HepG2 (cell line): Measurements from ENCODE around the gene SEC31A. TPM values are rescaled to one million over a fixed set of nuclear protein-coding genes. Genes with fewer than 3 reads are reported as not detected.

Experiments
- ATAC-seq: fragments of 200-7000 bp; cut with Tn5 transposase; 3 replicates; pipeline ENCODE4 v1.9.1; 2020; ENCODE audit warnings: mild to moderate bottlenecking, moderate library complexity
- BruUV-seq: library from RNA; stranded (reverse); fragments of 400-500 nt; replicated peaks from 2 replicates; lab custom pipeline; 2021; lab: Mats Ljungman, UMichigan
- CTCF ChIA-PET: fragments of 300-600 bp; formaldehyde crosslinking; extraction: SDS; loops from one replicate; lab custom pipeline; 2021; ENCODE audit warnings: low total read pairs, inconsistent platforms, low intra/inter-chr PET ratio; lab: Yijun Ruan, JAX
- POLR2A ChIA-PET: fragments of 350-600 bp; sonication (Branson Sonifier 250); formaldehyde crosslinking; loops from one replicate; lab custom pipeline; 2020; ENCODE audit warnings: antibody characterized with exemption, inconsistent platforms; lab: Yijun Ruan, JAX
- DNase-seq: peaks from one replicate; pipeline ENCODE4 v3.0.0-alpha.2; 2015; ENCODE audit warnings: low spot score
- FAIRE-seq: peaks from 3 replicates; lab custom pipeline; 2011; peaks lifted over from hg19 to GRCh38; lab: Jason Lieb, UNC
- H2AFZ ChIP-seq: one replicate; pipeline ENCODE4 v1.6.1; 2011; ENCODE audit warnings: low read length, inconsistent platforms
- H3K27ac ChIP-seq: fragments of 300-600 bp; 3 replicates; pipeline ENCODE4 v1.8.0; 2011; ENCODE audit warnings: mixed run types, mild to moderate bottlenecking, mixed read lengths, low read length, inconsistent platforms; ENCODE audit not compliant: insufficient read depth; ENCODE audit errors: extremely low read length
- H3K27me3 ChIP-seq, 2 experiments: fragments of 200-600 bp in 1 of 2; 2 replicates in 1 of 2; 3 replicates in 1 of 2; pipeline versions ENCODE4 v1.6.0 to v1.8.0; 2011; ENCODE audit warnings: low read length in 2 of 2, mild to moderate bottlenecking in 2 of 2, moderate library complexity in 2 of 2, inconsistent platforms in 1 of 2; ENCODE audit not compliant: insufficient read depth in 2 of 2, control insufficient read depth in 1 of 2
- H3K36me3 ChIP-seq, 2 experiments: fragments of 200-600 bp in 1 of 2; replicated peaks in 1 of 2; 2 replicates in 1 of 2; 3 replicates in 1 of 2; pipeline versions ENCODE4 v1.5.1 to v1.8.0; 2011; ENCODE audit warnings: low read length in 2 of 2, inconsistent platforms in 1 of 2; ENCODE audit not compliant: insufficient read depth in 2 of 2, control insufficient read depth in 1 of 2
- H3K4me1 ChIP-seq: 2 replicates; pipeline ENCODE4 v1.5.1; 2012; ENCODE audit warnings: low read length, inconsistent platforms; ENCODE audit not compliant: insufficient read depth
- H3K4me2 ChIP-seq: 2 replicates; pipeline ENCODE4 v1.6.0; 2011; ENCODE audit warnings: low read depth, low read length, inconsistent platforms
- H3K4me3 ChIP-seq, 3 experiments: fragments of 200-600 bp in 1 of 3; sonication (generic), shearing (Covaris generic) in 1 of 3; replicated peaks in 1 of 3; 2 replicates each; pipeline ENCODE4 v1.5.1; 2011 to 2016; ENCODE audit warnings: low read length in 3 of 3, inconsistent platforms in 2 of 3, low read depth in 2 of 3, mild to moderate bottlenecking in 2 of 3, control low read depth in 1 of 3, mixed read lengths in 1 of 3; ENCODE audit not compliant: insufficient read depth in 1 of 3
- H3K79me2 ChIP-seq: one replicate; pipeline ENCODE4 v1.6.1; 2011; ENCODE audit warnings: low read length, inconsistent platforms; ENCODE audit not compliant: insufficient read depth
- H3K9ac ChIP-seq: 2 replicates; pipeline ENCODE4 v1.6.0; 2011; ENCODE audit warnings: mild to moderate bottlenecking, low read depth, low read length, inconsistent platforms; ENCODE audit not compliant: insufficient read depth
- H3K9me3 ChIP-seq: 2 replicates; pipeline ENCODE4 v1.5.1; 2012; ENCODE audit warnings: mild to moderate bottlenecking, low read length
- H4K20me1 ChIP-seq: 2 replicates; pipeline ENCODE4 v1.6.0; 2011; ENCODE audit warnings: inconsistent platforms, mild to moderate bottlenecking, low read length, moderate library complexity; ENCODE audit not compliant: insufficient read depth
- GABPA ChIP-seq, 2 experiments: IDR thresholded peaks; 2 replicates each; pipeline ENCODE4 v1.6.1; 2011 to 2016; ENCODE audit warnings: low read depth in 2 of 2, low read length in 1 of 2, missing biosample characterization in 1 of 2, missing genetic modification characterization in 1 of 2
- MTA3 ChIP-seq: sonication (generic); formaldehyde crosslinking; IDR thresholded peaks from 2 replicates; pipeline ENCODE4 v1.4.0; 2020; ENCODE audit warnings: missing genetic modification reagents
- NFIB ChIP-seq: sonication (generic); formaldehyde crosslinking; IDR thresholded peaks from 2 replicates; pipeline ENCODE4 v1.9.0; 2021; ENCODE audit warnings: missing genetic modification reagents, mild to moderate bottlenecking, borderline replicate concordance
- PRPF4 ChIP-seq: fragments of 200-400 bp; formaldehyde crosslinking; IDR thresholded peaks from 2 replicates; pipeline ENCODE4 v1.6.1; 2016; ENCODE audit warnings: low read length, low read depth; ENCODE audit not compliant: poor library complexity, severe bottlenecking
- RARA ChIP-seq: IDR thresholded peaks from 2 replicates; pipeline ENCODE4 v1.6.1; 2016; ENCODE audit warnings: missing genetic modification reagents, missing compliant biosample characterization
- SALL1 ChIP-seq: sonication (generic); formaldehyde crosslinking; IDR thresholded peaks from 2 replicates; pipeline ENCODE4 v1.8.0; 2022; ENCODE audit warnings: mild to moderate bottlenecking, missing genetic modification reagents
- SOX5 ChIP-seq: IDR thresholded peaks from 2 replicates; pipeline ENCODE4 v1.6.1; 2016; ENCODE audit warnings: borderline replicate concordance
- ZNF33A ChIP-seq: sonication (generic); formaldehyde crosslinking; IDR thresholded peaks from 2 replicates; pipeline ENCODE4 v1.5.1; 2020; ENCODE audit warnings: missing genetic modification reagents, mild to moderate bottlenecking, moderate library complexity, borderline replicate concordance
- WGBS: methylation state at CpG from one replicate; pipeline ENCODE4 v1.1.6; 2017; ENCODE audit warnings: low lambda C conversion rate; 5-methylcytosine and 5-hydroxymethylcytosine counted together
- in situ Hi-C: cut with HindIII; loops from 2 replicates; pipeline ENCODE4 v1.10.0; 2017; ENCODE audit warnings: low pct_unique_long_range_greater_than_20kb; ENCODE audit not compliant: extremely low pct_ligation_motif_present
- intact Hi-C: fragments of 100-400 bp; cut with micrococcal nuclease; formaldehyde crosslinking; loops from one replicate; pipeline ENCODE4 v1.10.0; 2022; ENCODE audit not compliant: unreplicated experiment
- polyA plus RNA-seq, 8 experiments: library from polyadenylated mRNA; depleted of rRNA in 3 of 8; stranded (reverse) in 7 of 8; unstranded in 1 of 8; fragments of >200 nt; fragmentation: Illumina TruSeq in 4 of 8; extraction: Trizol in 4 of 8; gene quantifications; 2 replicates each; pipeline versions ENCODE4 v1.2.1 to v1.2.3, GENCODE V29; 2011 to 2016; ENCODE audit warnings: low read depth in 4 of 8, missing spikeins in 1 of 8, mixed read lengths in 1 of 8; ENCODE audit not compliant: insufficient read depth in 1 of 8
- total RNA-seq, 5 experiments: library from RNA; depleted of rRNA; stranded (reverse); fragments of >200 nt; fragmentation: Illumina TruSeq; extraction: Trizol; gene quantifications; 2 replicates each; pipeline ENCODE4 v1.2.3, GENCODE V29; 2016; ENCODE audit warnings: low read depth in 1 of 5
- TF ChIP-seq, protein P1 (sequence below): sonication (generic); formaldehyde crosslinking; IDR thresholded peaks from 2 replicates; pipeline ENCODE4 v1.5.1; 2020; ENCODE audit warnings: missing genetic modification reagents, mild to moderate bottlenecking, borderline replicate concordance
- TF ChIP-seq, protein P2 (sequence below): sonication (generic); formaldehyde crosslinking; IDR thresholded peaks from 2 replicates; pipeline ENCODE4 v1.4.0; 2020; ENCODE audit warnings: mild to moderate bottlenecking, missing genetic modification reagents
- TF ChIP-seq, protein P3 (sequence below): sonication (generic); formaldehyde crosslinking; IDR thresholded peaks from 2 replicates; pipeline ENCODE4 v1.5.1; 2020; ENCODE audit warnings: mild to moderate bottlenecking, missing genetic modification reagents, borderline replicate concordance

SEC31A gene
- total and polyA plus RNA-seq, 2 of the 13 experiments (the other 11 are each of a cell fraction or from before 2014, with no cell fraction given): 231 to 435 TPM

DNA sequence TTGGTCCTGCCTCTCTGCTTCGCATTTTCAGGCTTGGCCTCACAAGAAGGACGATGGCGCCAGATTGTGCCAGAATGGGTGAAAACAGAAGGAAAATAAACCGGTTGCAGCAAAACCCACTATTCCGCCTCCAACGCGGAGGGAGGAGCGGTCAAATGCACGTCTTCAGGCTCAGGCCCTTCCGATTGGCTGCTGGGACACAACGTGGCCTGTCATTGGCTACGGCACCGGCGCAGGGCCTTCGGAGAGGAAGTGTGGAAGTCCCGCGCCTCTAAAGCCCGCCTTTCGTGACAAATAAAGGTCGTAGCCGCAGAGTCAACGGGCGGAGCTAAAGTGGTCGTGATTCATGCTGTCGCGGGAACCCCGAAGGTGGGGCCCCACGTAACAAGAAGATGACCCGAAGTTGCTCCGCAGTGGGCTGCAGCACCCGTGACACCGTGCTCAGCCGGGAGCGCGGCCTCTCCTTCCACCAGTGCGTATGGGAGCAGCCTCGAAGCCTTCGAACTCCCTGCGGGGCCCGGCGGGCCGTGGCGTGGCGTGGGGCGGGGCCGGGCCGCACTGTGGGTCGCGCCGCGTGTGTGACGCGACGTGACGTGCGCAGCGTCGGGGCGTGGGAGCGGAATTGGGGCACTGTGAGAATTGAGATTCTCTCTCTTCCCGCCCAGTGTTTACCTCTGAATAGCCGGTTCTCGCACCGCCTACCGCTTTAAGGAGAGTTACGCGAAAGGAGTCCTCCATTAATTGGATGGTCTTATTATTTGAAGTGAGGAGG, 9.6 kb upstream of the SEC31A start, which contains the start of gene THAP9 (continued):
- TF ChIP-seq SALL1: peak; percentile 93
- TF ChIP-seq, protein P1, sequence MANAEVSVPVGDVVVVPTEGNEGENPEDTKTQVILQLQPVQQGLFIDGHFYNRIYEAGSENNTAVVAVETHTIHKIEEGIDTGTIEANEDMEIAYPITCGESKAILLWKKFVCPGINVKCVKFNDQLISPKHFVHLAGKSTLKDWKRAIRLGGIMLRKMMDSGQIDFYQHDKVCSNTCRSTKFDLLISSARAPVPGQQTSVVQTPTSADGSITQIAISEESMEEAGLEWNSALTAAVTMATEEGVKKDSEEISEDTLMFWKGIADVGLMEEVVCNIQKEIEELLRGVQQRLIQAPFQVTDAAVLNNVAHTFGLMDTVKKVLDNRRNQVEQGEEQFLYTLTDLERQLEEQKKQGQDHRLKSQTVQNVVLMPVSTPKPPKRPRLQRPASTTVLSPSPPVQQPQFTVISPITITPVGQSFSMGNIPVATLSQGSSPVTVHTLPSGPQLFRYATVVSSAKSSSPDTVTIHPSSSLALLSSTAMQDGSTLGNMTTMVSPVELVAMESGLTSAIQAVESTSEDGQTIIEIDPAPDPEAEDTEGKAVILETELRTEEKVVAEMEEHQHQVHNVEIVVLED (CRISPR knock-in tag): peak; percentile 95
- TF ChIP-seq PRPF4: no peak

DNA sequence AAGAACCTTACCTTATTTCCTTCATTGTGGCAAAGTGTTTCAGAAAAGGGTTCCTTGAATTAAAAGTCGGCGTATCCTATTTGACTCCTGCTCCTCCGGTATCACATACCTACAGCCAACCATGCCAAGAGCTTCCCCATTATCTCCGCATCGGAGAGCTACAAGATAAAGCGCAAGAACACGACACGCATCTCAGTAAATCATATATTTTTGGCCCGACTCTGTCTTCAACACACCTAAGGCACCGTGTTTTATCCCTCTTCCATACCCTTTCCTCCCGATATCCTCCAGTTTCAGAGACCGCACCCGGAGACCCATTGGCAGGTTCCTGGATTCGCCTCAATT, 9.1 kb upstream of the SEC31A start:
- in situ Hi-C loops: no loop called here
- BruUV-seq: no TSS peak
- H3K79me2 ChIP-seq: peaks cover 66% of the 10 kb centered on the region
- TF ChIP-seq MTA3 (CRISPR knock-in tag) (no peak), ZNF33A (peak; percentile 84; the same call in 1 of the 2 replicates), GABPA (IDR thresholded peaks at IDR 0.05; ENCODE audit: low read depth, low read length) (no peak), GABPA (CRISPR knock-in tag; IDR thresholded peaks at IDR 0.05; ENCODE audit: low read depth) (no peak), NFIB (CRISPR knock-in tag) (no peak), RARA (CRISPR knock-in tag) (peak; percentile 4; the same call in 1 of the 2 replicates), SOX5 (CRISPR knock-in tag) (0 out of 2 replicates have a peak, but pooled peaks have one; percentile 6)
- TF ChIP-seq, protein P2, sequence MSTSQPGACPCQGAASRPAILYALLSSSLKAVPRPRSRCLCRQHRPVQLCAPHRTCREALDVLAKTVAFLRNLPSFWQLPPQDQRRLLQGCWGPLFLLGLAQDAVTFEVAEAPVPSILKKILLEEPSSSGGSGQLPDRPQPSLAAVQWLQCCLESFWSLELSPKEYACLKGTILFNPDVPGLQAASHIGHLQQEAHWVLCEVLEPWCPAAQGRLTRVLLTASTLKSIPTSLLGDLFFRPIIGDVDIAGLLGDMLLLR (CRISPR knock-in tag): 0 out of 2 replicates have a peak, but pooled peaks have one; percentile 8
- TF ChIP-seq, protein P3, sequence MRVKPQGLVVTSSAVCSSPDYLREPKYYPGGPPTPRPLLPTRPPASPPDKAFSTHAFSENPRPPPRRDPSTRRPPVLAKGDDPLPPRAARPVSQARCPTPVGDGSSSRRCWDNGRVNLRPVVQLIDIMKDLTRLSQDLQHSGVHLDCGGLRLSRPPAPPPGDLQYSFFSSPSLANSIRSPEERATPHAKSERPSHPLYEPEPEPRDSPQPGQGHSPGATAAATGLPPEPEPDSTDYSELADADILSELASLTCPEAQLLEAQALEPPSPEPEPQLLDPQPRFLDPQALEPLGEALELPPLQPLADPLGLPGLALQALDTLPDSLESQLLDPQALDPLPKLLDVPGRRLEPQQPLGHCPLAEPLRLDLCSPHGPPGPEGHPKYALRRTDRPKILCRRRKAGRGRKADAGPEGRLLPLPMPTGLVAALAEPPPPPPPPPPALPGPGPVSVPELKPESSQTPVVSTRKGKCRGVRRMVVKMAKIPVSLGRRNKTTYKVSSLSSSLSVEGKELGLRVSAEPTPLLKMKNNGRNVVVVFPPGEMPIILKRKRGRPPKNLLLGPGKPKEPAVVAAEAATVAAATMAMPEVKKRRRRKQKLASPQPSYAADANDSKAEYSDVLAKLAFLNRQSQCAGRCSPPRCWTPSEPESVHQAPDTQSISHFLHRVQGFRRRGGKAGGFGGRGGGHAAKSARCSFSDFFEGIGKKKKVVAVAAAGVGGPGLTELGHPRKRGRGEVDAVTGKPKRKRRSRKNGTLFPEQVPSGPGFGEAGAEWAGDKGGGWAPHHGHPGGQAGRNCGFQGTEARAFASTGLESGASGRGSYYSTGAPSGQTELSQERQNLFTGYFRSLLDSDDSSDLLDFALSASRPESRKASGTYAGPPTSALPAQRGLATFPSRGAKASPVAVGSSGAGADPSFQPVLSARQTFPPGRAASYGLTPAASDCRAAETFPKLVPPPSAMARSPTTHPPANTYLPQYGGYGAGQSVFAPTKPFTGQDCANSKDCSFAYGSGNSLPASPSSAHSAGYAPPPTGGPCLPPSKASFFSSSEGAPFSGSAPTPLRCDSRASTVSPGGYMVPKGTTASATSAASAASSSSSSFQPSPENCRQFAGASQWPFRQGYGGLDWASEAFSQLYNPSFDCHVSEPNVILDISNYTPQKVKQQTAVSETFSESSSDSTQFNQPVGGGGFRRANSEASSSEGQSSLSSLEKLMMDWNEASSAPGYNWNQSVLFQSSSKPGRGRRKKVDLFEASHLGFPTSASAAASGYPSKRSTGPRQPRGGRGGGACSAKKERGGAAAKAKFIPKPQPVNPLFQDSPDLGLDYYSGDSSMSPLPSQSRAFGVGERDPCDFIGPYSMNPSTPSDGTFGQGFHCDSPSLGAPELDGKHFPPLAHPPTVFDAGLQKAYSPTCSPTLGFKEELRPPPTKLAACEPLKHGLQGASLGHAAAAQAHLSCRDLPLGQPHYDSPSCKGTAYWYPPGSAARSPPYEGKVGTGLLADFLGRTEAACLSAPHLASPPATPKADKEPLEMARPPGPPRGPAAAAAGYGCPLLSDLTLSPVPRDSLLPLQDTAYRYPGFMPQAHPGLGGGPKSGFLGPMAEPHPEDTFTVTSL (CRISPR knock-in tag): peak; percentile 17; the same call in 1 of the 2 replicates

More for the DNA sequence above, 9.1 kb upstream of the SEC31A start:
- H2AFZ ChIP-seq: peak overlapping the region; percentile 66
- intact Hi-C loops: loop anchor here (2.0 kb wide), 1 partner anchor 15 kb away; no protein-coding TSS in a partner anchor
- peak overlapping the region; percentile 91 for H3K27ac ChIP-seq
- no peaks in the 10 kb centered on the region; a peak in 1 of 5 replicates for H3K27me3 ChIP-seq
- H4K20me1 ChIP-seq: no peaks in the 10 kb centered on the region
- ChIA-PET CTCF (no interaction called here), POLR2A (interaction anchor here (1.3 to 4.3 kb wide), 9 partner anchors 8 to 471 kb away, joined by 3 to 76 read pairs (median 10); partner anchors contain the start of genes COPS4 and LIN54)
- H3K4me2 ChIP-seq: peak overlapping the region; percentile 72
- H3K4me1 ChIP-seq: peaks cover 42% of the 10 kb centered on the region
- H3K36me3 ChIP-seq: no peaks in the 10 kb centered on the region; a peak in 1 of 5 replicates
- DNase-seq: no peak
- FAIRE-seq: no peak
- no peak for ATAC-seq
- H3K4me3 ChIP-seq: peak overlapping the region; percentile 77 to 88 (median 82)
- WGBS: 0% methylated on average over 14 of the region's 14 CpGs
- no peaks in the 10 kb centered on the region for H3K9me3 ChIP-seq
- H3K9ac ChIP-seq: peak overlapping the region; percentile 95
